Fibroblast of lung (primary cell): ENCODE results near the gene KCNH1.

Experiments
- CTCF ChIP-seq, 2 donors: IDR thresholded peaks in 1 of 2; conservative IDR thresholded peaks in 1 of 2; 1 replicate in 1 of 2; 2 replicates in 1 of 2; pipeline ENCODE4 v1.5.1; 2011 to 2012; ENCODE audit warnings: low read length in 2 of 2, control low read depth in 1 of 2, inconsistent platforms in 1 of 2, low read depth in 1 of 2, mild to moderate bottlenecking in 1 of 2
- EZH2 ChIP-seq: IDR thresholded peaks from 2 replicates; pipeline ENCODE4 v1.5.1; 2012; ENCODE audit warnings: low read length, control low read depth, mild to moderate bottlenecking; ENCODE audit errors: missing control alignments

- TF ChIP-seq CTCF (conservative IDR thresholded peaks at IDR 0.05 in 1 of 2, IDR thresholded peaks at IDR 0.05 in 1 of 2; ENCODE audit: low read depth in 1 of 2, low read length in 2 of 2), result no peak
- TF ChIP-seq EZH2, result no peak
Measured at GRCh38 chr1:210698661-210699060, 435.3 kb downstream of the KCNH1 start.
